ENCODE data around the gene ACTL6B. TPM values are rescaled to one million over a fixed set of nuclear protein-coding genes. Genes with fewer than 3 reads are reported as not detected.

ACTL6B gene
- total and polyA plus RNA-seq, 9 of the 15 experiments (the other 6 are each of a cell fraction or from before 2014, with no cell fraction given): not detected

DNA sequence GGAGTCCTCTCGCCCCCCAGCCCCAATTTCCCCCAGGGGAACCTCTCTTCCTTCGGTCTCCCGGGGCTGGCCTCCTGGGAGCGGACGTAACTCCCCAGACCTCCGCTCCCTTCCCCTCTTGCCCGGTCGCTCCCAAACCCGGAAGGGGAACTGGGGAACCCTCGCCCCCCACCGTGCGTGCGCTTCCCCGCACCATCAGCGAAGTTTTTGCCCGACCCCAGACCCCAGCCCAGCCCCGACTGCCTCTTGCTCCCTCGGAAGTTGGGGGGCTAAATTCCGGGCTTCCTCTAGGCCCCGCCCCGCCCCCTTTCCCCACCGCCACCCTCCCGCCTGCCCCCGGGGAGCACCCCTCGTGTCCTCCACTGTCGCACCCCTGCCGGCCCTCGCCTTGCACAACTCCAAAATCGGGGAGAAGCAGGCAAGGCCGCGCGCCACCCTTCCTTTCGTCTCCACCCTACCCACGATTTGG is 17.7 kb upstream of the ACTL6B start (continued):
- TF ChIP-seq POLR3G (IDR thresholded peaks at IDR 0.05; ENCODE audit: extremely low read depth, insufficient read length, insufficient replicate concordance): no peak
- TF ChIP-seq FIP1L1 (IDR thresholded peaks at IDR 0.05; ENCODE audit: low read depth, low read length, poor library complexity, severe bottlenecking): no peak
- no peak for TF ChIP-seq ZFP1 (CRISPR knock-in tag; IDR thresholded peaks at IDR 0.05)
- TF ChIP-seq, protein P1, sequence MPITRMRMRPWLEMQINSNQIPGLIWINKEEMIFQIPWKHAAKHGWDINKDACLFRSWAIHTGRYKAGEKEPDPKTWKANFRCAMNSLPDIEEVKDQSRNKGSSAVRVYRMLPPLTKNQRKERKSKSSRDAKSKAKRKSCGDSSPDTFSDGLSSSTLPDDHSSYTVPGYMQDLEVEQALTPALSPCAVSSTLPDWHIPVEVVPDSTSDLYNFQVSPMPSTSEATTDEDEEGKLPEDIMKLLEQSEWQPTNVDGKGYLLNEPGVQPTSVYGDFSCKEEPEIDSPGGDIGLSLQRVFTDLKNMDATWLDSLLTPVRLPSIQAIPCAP (CRISPR knock-in tag; IDR thresholded peaks at IDR 0.05; ENCODE audit: borderline replicate concordance): no peak
- TF ChIP-seq, protein P2, sequence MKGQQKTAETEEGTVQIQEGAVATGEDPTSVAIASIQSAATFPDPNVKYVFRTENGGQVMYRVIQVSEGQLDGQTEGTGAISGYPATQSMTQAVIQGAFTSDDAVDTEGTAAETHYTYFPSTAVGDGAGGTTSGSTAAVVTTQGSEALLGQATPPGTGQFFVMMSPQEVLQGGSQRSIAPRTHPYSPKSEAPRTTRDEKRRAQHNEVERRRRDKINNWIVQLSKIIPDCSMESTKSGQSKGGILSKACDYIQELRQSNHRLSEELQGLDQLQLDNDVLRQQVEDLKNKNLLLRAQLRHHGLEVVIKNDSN (CRISPR knock-in tag; IDR thresholded peaks at IDR 0.05): no peak
- no peak for TF ChIP-seq ZNF717 (CRISPR knock-in tag; IDR thresholded peaks at IDR 0.05)
- TF ChIP-seq ELF4 (CRISPR knock-in tag; IDR thresholded peaks at IDR 0.05): peak; percentile 16; the same call in 1 of the 2 replicates
- TF ChIP-seq, protein P3, sequence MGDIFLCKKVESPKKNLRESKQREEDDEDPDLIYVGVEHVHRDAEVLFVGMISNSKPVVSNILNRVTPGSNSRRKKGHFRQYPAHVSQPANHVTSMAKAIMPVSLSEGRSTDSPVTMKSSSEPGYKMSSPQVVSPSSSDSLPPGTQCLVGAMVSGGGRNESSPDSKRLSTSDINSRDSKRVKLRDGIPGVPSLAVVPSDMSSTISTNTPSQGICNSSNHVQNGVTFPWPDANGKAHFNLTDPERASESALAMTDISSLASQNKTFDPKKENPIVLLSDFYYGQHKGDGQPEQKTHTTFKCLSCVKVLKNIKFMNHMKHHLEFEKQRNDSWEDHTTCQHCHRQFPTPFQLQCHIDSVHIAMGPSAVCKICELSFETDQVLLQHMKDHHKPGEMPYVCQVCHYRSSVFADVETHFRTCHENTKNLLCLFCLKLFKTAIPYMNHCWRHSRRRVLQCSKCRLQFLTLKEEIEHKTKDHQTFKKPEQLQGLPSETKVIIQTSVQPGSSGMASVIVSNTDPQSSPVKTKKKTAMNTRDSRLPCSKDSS (IDR thresholded peaks at IDR 0.05; ENCODE audit: low read depth, partially characterized antibody): no peak
- peak; percentile 81 for TF ChIP-seq ELF1 (tag; IDR thresholded peaks at IDR 0.05)
- no peak for TF ChIP-seq ZNF217 (CRISPR knock-in tag; IDR thresholded peaks at IDR 0.05)
- peak; percentile 26 for TF ChIP-seq RBBP5 (IDR thresholded peaks at IDR 0.05; ENCODE audit: borderline replicate concordance, insufficient read depth, low read length, poor library complexity, severe bottlenecking)
- TF ChIP-seq HMG20A (CRISPR knock-in tag; conservative IDR thresholded peaks at IDR 0.05): no peak
- no peak for TF ChIP-seq ZNF41 (CRISPR knock-in tag; conservative IDR thresholded peaks at IDR 0.05)
- TF ChIP-seq ESRRA (IDR thresholded peaks at IDR 0.05; ENCODE audit: borderline replicate concordance, low read depth): 0 out of 2 replicates have a peak, but pooled peaks have one; percentile 0
- TF ChIP-seq, protein P4, sequence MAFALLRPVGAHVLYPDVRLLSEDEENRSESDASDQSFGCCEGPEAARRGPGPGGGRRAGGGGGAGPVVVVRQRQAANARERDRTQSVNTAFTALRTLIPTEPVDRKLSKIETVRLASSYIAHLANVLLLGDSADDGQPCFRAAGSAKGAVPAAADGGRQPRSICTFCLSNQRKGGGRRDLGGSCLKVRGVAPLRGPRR (CRISPR knock-in tag; IDR thresholded peaks at IDR 0.05): no peak
- no peak for TF ChIP-seq ZFP30 (CRISPR knock-in tag; IDR thresholded peaks at IDR 0.05; ENCODE audit: borderline replicate concordance)
- TF ChIP-seq ZBTB8A (IDR thresholded peaks at IDR 0.05; ENCODE audit: partially characterized antibody): no peak
- TF ChIP-seq ZNF232 (CRISPR knock-in tag; IDR thresholded peaks at IDR 0.05): no peak
- TF ChIP-seq ZNF584 (CRISPR knock-in tag; IDR thresholded peaks at IDR 0.05; ENCODE audit: low read depth): 0 out of 2 replicates have a peak, but pooled peaks have one; percentile 12
- TF ChIP-seq ILK (tag; IDR thresholded peaks at IDR 0.05; ENCODE audit: borderline replicate concordance, low read depth): no peak
- TF ChIP-seq, protein P5, sequence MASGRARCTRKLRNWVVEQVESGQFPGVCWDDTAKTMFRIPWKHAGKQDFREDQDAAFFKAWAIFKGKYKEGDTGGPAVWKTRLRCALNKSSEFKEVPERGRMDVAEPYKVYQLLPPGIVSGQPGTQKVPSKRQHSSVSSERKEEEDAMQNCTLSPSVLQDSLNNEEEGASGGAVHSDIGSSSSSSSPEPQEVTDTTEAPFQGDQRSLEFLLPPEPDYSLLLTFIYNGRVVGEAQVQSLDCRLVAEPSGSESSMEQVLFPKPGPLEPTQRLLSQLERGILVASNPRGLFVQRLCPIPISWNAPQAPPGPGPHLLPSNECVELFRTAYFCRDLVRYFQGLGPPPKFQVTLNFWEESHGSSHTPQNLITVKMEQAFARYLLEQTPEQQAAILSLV (tag; IDR thresholded peaks at IDR 0.05): no peak
- peak; percentile 10; the same call in 1 of the 2 replicates for TF ChIP-seq POLR2A (conservative IDR thresholded peaks at IDR 0.05)
- TF ChIP-seq MED1 (CRISPR knock-in tag; IDR thresholded peaks at IDR 0.05; ENCODE audit: borderline replicate concordance): no peak
- TF ChIP-seq HIVEP1 (CRISPR knock-in tag; IDR thresholded peaks at IDR 0.05): no peak; the same call in 1 of the 2 replicates
- no peak for TF ChIP-seq NCOR1 (IDR thresholded peaks at IDR 0.05)

All from K562 (cell line).